Medulla oblongata (tissue), 1 donor: ENCODE data around the gene ZBTB48.
"Not testable (repeated sequence)": the region's sequence is repeated elsewhere in the genome, so short reads cannot be mapped to it uniquely, and the experiment has no call there.

ENCODE experiments used
- DNase-seq: peaks from one replicate; pipeline ENCODE4 v3.0.0-alpha.2; 2015; ENCODE audit errors: extremely low spot score

The ZBTB48 gene

GRCh38 chr1:6591222-6591621, 11.4 kb downstream of the ZBTB48 start:
- DNase-seq = peak; percentile 49

DNA sequence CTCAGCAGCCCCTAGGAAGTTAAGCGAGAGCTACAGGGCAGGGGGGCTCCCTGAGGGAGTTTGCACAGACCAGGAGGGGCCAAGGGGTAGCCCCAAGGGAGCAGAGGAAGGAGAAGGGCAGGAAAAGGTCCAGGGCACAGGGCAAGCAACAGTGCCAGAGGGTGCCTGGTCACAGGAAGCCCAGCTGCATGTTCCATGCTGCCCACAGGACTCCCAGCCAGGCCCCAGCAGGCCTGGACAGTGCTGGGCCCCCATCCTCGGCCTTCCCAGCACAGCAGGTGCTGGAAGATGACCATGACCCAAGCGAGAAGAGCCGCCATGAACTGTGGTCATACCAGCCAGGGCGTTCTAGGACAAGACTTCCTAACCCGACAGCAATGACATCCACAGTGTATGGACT, 11.8 kb downstream of the ZBTB48 start:
- no peak for DNase-seq

DNA sequence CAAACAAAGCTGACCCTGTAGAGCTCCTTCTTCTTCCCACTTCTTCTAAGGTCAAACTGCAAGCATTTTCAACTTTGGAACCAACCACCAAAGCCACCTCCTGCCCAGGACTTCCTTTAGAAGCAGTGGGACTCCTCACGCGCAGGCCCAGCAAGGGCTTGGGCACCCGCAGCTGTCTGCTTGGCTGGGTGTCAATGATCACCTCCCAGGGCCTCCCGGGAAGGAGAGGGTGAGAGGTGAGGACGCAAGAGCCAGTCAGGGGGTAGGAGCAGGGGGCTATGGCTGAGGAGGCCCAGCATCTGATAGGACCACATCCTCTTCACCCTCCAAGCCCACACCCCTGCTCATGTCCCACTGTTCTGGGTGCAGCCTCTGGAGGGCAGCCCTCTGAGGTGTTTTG, 12.6 kb downstream of the ZBTB48 start:
- DNase-seq = no peak

- DNase-seq = no peak
These were observed 13.2 kb downstream of the ZBTB48 start for GRCh38 chr1:6592865-6593593.

- no peak for DNase-seq
These were observed 14.0 kb downstream of the ZBTB48 start for GRCh38 chr1:6593810-6594209.

DNA sequence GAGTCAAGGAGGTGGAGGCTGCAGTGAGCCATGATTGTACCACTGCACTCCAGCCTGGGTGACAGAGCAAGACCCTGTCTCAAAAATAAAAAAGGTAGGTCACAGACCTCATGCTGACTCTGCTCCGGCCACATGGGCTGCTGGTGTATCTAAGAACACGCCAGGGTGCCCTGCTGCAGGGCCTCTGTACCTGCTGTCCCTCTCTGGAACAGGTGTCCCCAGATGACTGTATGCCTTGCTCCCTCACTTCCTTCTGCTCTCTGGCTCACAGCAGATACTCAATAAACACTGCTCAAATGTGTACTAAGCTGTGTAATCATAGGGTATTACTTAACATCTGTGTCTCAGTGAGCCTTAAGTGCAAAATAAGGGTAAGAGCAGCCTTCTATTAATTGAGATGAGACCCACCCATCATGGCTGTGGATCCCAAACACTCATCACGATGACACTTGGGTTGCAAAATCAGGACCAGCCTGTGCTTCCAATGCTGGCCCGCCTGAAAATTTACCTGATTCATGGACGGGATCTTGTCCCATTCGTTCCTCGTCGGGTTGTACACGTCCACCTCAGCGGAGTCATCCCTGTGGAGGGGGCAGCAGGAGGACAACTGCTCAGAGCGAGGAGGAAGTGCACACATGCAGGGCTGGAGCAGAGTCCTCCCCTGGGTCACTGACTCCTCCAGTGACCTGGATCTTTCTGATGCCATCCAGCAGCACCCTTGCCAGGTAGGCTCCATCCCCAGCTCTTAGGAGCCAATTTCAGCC, 15.4 kb downstream of the ZBTB48 start:
- DNase-seq = no peak

DNA sequence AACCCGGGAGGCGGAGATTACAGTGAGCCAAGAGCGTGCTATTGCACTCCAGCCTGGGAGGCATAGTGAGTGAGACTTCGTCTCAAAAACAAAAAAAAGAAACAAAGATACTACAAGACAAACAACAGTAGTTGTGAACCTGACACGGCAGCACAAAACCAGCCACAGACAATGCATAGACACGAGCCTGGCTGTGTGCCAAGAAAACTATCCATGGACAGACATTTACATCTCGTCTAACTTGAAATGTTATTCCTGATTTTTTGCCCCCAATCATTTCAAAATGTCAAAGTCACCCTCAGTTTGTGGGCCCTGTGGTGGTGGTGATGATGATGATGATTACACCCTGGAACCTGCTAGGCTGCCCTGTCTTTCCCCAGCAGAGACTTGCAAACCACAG, 16.6 kb downstream of the ZBTB48 start:
- no peak for DNase-seq

GRCh38 chr1:6596886-6597776, 17.3 kb downstream of the ZBTB48 start:
- no peak for DNase-seq

DNA sequence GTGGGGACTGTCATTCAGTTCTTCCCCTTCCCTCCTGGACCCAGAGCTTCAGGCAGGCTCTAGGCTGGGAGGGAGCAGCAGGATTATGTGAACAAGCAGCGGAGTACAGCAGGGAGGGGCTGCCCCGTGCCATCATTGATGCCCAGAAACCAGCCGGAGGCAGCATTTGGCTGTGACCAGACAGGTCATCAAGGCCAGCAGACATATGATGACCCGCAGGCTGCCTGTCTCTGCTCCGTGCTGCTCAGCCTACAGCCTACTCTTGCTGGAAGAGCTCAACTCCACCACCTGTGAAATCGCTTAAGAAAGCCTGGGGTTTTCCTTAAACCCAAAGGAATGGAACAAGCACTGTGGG, 18.0 kb downstream of the ZBTB48 start:
- no peak for DNase-seq

GRCh38 chr1:6599141-6599975, 19.6 kb downstream of the ZBTB48 start:
- DNase-seq = peak; percentile 44

DNA sequence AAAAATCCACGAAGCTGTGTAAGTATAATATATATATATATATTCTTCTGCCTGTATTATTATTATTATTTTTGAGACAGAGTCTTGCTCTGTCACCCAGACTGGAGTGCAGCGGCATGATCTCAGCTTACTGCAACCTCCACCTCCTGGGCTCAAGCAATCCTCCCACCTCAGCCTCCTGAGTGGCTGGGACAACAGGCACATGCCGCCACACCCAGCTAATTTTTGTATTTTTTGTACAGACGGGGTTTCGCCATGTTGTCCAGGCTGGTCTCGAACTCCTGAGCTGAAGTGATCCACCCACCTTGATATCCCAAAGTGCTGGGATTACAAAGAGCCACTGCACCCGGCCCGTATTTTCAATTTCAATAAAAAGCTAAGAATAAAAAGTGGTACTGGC, 20.2 kb downstream of the ZBTB48 start:
- DNase-seq = not testable (repeated sequence)

GRCh38 chr1:6600410-6601048, 20.7 kb downstream of the ZBTB48 start:
- DNase-seq = no peak

DNA sequence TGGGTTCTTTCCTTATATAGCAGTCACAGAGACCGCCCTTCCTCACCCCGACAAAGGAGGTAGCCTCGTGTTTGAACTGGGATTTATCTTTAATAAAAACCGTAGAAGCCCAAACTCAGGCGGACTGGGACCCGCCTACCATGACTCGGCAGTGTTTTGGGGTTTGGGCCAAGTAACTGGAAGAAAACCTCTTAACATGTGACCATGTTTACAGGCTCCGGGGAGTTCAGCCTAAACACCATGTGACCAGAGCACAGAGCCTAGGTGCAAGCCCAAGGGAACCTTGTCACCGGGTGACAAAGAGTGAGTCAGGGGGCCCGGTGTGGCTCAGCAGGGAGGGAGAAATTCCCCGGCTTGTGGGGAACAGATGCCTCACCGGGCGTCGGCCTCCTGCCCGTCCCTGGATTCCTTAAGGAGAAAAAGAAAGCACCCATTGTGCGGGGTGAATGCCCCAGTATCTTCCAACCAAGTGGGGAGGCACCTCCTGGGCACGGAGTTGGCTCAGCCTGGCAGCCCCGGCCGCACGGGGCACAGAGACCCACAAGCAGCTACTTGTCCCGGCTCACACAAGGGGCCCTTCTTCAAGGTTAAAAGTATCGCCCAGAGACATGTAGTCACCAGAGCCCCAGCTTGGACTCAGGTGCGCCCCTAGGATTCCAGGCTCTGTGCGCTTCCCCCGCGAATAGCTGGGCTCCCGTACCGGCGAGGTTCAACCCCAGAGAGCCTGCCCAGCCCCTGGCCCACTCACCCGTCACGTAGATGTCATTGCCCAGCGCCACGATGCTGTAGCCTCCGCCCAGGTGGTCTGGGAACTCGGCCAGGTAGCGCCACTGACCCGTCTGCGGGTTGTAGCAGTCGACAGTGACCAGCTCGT, 21.5 kb downstream of the ZBTB48 start:
- DNase-seq = peak; percentile 92

DNA sequence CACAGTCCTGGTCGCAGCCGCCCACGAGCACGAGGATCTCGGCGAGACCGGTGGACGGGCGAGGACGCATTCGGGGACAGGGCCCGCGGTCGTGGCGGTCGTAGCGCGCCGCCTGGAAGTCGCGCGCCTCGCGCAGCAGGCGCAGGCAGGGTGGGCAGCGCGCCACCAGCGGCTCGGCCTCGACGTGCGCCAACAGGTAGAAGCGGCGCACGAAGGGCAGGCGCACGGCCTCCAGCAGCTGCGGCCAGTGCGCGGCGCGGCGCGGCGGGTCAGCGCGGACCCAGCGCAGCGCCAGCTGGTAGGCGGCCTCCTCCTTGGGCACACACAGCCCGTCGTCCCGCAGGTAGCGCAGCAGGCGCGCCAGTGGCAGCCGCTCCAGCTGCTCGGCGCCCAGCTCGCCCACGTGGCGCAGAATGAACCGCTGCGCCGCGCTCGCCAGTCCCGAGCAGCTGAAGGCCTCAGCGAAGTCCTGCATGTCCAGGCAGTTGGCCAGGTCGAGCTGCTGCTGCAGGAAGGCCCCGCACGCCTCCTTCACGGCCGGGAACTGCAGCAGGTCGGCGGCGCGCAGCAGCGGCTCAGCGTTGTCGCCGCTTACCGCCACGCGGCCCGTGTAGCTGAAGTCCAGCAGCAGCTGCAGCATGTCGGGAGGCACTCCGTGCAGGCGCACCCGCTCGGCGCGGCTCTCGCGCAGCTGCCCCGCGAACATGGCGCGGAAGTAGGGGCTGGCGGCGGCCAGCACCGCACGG, 22.3 kb downstream of the ZBTB48 start:
- peak; percentile 40 for DNase-seq

GRCh38 chr1:6602669-6603237, 23.0 kb downstream of the ZBTB48 start, which contains the start of gene KLHL21:
KLHL21 (minus strand) TSS chr1:6602869; CDS start chr1:6602817, 52 bp downstream.
- peak; percentile 89 for DNase-seq

- DNase-seq = peak; percentile 92
These were observed 23.6 kb downstream of the ZBTB48 start for GRCh38 chr1:6603238-6603914.

GRCh38 chr1:6603915-6604558, 24.2 kb downstream of the ZBTB48 start:
- DNase-seq = peak; percentile 78
